ENCODE data around the gene CLPTM1L. TPM values are rescaled to one million over a fixed set of nuclear protein-coding genes. Genes with fewer than 3 reads are reported as not detected.

CLPTM1L gene
- total RNA-seq, 4 donors from 2014 or later: 149 to 215 (median 179) TPM

- no peak overlapping the region for H3K4me3 ChIP-seq (replicated peaks in 1 of 3)
- H3K27me3 ChIP-seq: no peaks in the 10 kb centered on the region
- no peaks in the 10 kb centered on the region for H3K9me3 ChIP-seq
- 83 to 91% methylated on average over 14 to 16 of the region's 16 CpGs for WGBS, 2 donors
- H3K36me3 ChIP-seq: no peaks in the 10 kb centered on the region
- intact Hi-C loops (cut with DNase I): no loop called here
- TF ChIP-seq CTCF (IDR thresholded peaks at IDR 0.05) (no peak), POLR2A (IDR thresholded peaks at IDR 0.05) (no peak)
- no peak overlapping the region for H3K27ac ChIP-seq
- DNase-seq: no peak
- H3K4me1 ChIP-seq: no peaks in the 10 kb centered on the region
These were observed 63.6 kb downstream of the CLPTM1L start for GRCh38 chr5:1281038-1281882.

GRCh38 chr5:1280177-1281037 is 64.5 kb downstream of the CLPTM1L start:
- H3K4me3 ChIP-seq (replicated peaks in 1 of 3): no peak overlapping the region
- H3K27ac ChIP-seq: no peak overlapping the region
- intact Hi-C loops (cut with DNase I): no loop called here
- no peaks in the 10 kb centered on the region for H3K9me3 ChIP-seq
- WGBS, 2 donors: 88 to 95% methylated on average over 12 to 13 of the region's 32 CpGs
- no peaks in the 10 kb centered on the region for H3K4me1 ChIP-seq
- no peaks in the 10 kb centered on the region for H3K36me3 ChIP-seq
- no peak for DNase-seq
- TF ChIP-seq POLR2A (IDR thresholded peaks at IDR 0.05) (no peak), CTCF (IDR thresholded peaks at IDR 0.05) (no peak)
- no peaks in the 10 kb centered on the region for H3K27me3 ChIP-seq

- H3K27me3 ChIP-seq: no peaks in the 10 kb centered on the region
- no peaks in the 10 kb centered on the region for H3K4me1 ChIP-seq
- TF ChIP-seq POLR2A (IDR thresholded peaks at IDR 0.05) (no peak), CTCF (IDR thresholded peaks at IDR 0.05) (no peak)
- intact Hi-C loops (cut with DNase I): no loop called here
- no peak overlapping the region for H3K27ac ChIP-seq
- no peaks in the 10 kb centered on the region for H3K36me3 ChIP-seq
- H3K9me3 ChIP-seq: no peaks in the 10 kb centered on the region
- no peak for DNase-seq
- WGBS, 2 donors: 85 to 91% methylated on average over 12 to 24 of the region's 34 CpGs
- no peak overlapping the region for H3K4me3 ChIP-seq (replicated peaks in 1 of 3)
These were observed 65.3 kb downstream of the CLPTM1L start for GRCh38 chr5:1279443-1280151.

GRCh38 chr5:1278656-1279442 is 66.0 kb downstream of the CLPTM1L start:
- no peaks in the 10 kb centered on the region for H3K4me1 ChIP-seq
- intact Hi-C loops (cut with DNase I): no loop called here
- no peak overlapping the region for H3K27ac ChIP-seq
- no peaks in the 10 kb centered on the region for H3K9me3 ChIP-seq
- WGBS, 2 donors: 97 to 98% methylated on average over 16 to 33 of the region's 42 CpGs
- no peak overlapping the region for H3K4me3 ChIP-seq (replicated peaks in 1 of 3)
- DNase-seq: no peak
- H3K27me3 ChIP-seq: no peaks in the 10 kb centered on the region
- no peaks in the 10 kb centered on the region for H3K36me3 ChIP-seq
- TF ChIP-seq CTCF (IDR thresholded peaks at IDR 0.05) (no peak), POLR2A (IDR thresholded peaks at IDR 0.05) (no peak)
